Thyroid gland (tissue), 4 donors: ENCODE data around the gene TRAPPC6A.

ENCODE experiments used
- CTCF ChIP-seq, 6 experiments: fragments of 200-600 bp in 3 of 6; fragments of 450-650 bp in 3 of 6; sonication (generic) in 3 of 6; IDR thresholded peaks; one replicate each; pipeline ENCODE4 v1.5.1; 2016 to 2019; ENCODE audit warnings: antibody characterized with exemption in 6 of 6, mild to moderate bottlenecking in 2 of 6, inconsistent platforms in 1 of 6, moderate library complexity in 1 of 6
- POLR2A ChIP-seq, 2 donors: fragments of 450-650 bp; IDR thresholded peaks; one replicate each; pipeline ENCODE4 v1.6.1; 2017; ENCODE audit warnings: antibody characterized with exemption in 2 of 2, mild to moderate bottlenecking in 2 of 2, moderate library complexity in 1 of 2

- TF ChIP-seq CTCF (IDR thresholded peaks at IDR 0.05) (no peak), POLR2A (IDR thresholded peaks at IDR 0.05) (no peak)
These were observed 13.3 kb upstream of the TRAPPC6A start for GRCh38 chr19:45191375-45191774.
